ENCODE results near the gene LYPLAL1. TPM values are rescaled to one million over a fixed set of nuclear protein-coding genes. Genes with fewer than 3 reads are reported as not detected.

The LYPLAL1 gene
- total and polyA plus RNA-seq, 2 of the 4 experiments (the other 2 are of a cell fraction): 4.8 to 7.5 TPM

DNA sequence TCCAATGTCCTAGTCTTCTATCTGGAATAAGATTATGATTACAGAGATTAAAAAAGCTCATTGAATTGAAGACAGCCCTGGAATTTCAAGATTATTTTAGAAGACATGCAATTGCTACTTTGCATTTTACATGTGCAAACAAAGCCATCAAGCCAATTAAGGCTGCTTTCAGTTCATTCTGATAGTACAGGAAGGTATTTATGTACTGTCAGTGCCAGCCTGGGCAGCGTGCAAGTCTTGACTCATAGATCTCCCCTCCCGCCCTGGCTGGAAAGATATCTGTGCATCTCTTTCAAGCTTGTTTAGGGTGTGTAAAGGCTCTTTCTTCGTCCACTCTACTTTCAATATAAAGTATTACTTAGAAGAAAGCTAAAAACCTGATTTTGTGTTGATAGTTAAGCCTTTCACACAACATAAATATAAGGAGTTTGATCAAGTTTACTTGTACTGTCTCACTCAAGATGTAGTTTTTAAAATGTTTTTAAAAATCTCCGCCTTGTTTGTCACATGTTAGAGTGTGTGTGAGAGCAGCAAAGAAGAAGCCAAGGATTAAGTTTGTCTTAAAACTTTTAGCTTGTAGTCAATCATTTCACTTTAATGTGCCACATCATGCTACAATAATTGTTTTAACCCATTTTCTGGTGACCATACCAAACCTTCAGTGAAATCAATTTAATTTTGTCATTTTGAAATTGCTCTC, 13.6 kb upstream of the LYPLAL1 start:
- no peak overlapping the region for H3K18ac ChIP-seq (ENCODE audit: low read depth, low read length)
- H3K9me3 ChIP-seq (ENCODE audit: control insufficient read depth, insufficient read depth, low read length): no peaks in the 10 kb centered on the region
- dilution Hi-C loops (cut with HindIII; ENCODE audit: low sequenced_read_pairs, unreplicated experiment) (no loop called here), intact Hi-C loops (cut with micrococcal nuclease) (no loop called here), in situ Hi-C loops (cut with MboI; ENCODE audit: low sequenced_read_pairs) (no loop called here)
- ATAC-seq (ENCODE audit: low read depth) (peak; percentile 35; the same call in 1 of the 2 replicates), DNase-seq (no peak)
- H2AK9ac ChIP-seq (replicated peaks; ENCODE audit: low read depth, low read length, poor library complexity): no peak overlapping the region
- H3K36me3 ChIP-seq (ENCODE audit: control insufficient read depth, insufficient read depth, low read length): no peaks in the 10 kb centered on the region
- no peak for TF ChIP-seq MAFK (IDR thresholded peaks at IDR 0.05; ENCODE audit: low read depth, low read length)
- TF ChIP-seq, protein P1, sequence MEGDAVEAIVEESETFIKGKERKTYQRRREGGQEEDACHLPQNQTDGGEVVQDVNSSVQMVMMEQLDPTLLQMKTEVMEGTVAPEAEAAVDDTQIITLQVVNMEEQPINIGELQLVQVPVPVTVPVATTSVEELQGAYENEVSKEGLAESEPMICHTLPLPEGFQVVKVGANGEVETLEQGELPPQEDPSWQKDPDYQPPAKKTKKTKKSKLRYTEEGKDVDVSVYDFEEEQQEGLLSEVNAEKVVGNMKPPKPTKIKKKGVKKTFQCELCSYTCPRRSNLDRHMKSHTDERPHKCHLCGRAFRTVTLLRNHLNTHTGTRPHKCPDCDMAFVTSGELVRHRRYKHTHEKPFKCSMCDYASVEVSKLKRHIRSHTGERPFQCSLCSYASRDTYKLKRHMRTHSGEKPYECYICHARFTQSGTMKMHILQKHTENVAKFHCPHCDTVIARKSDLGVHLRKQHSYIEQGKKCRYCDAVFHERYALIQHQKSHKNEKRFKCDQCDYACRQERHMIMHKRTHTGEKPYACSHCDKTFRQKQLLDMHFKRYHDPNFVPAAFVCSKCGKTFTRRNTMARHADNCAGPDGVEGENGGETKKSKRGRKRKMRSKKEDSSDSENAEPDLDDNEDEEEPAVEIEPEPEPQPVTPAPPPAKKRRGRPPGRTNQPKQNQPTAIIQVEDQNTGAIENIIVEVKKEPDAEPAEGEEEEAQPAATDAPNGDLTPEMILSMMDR (conservative IDR thresholded peaks at IDR 0.05; ENCODE audit: low read depth, low read length): no peak
- H3K14ac ChIP-seq (replicated peaks; ENCODE audit: low read depth, low read length): no peak overlapping the region
- ChIA-PET POLR2A (ENCODE audit: unreplicated experiment) (no interaction called here), CTCF (interaction anchor here (0.8 to 1.6 kb wide), 2 partner anchors 13 to 315 kb away, joined by 3 to 4 read pairs; partner anchors contain the start of gene LYPLAL1)
- no peak overlapping the region for H3K4ac ChIP-seq (ENCODE audit: low read depth, low read length)
- H3K27me3 ChIP-seq (ENCODE audit: control insufficient read depth, insufficient read depth, low read length): no peaks in the 10 kb centered on the region
- no peak overlapping the region for H2BK5ac ChIP-seq (ENCODE audit: low read depth, low read length, poor library complexity, severe bottlenecking)
- no peak overlapping the region for H2BK120ac ChIP-seq (ENCODE audit: low read depth, low read length)
- H4K20me1 ChIP-seq (ENCODE audit: insufficient read depth, low read length): no peaks in the 10 kb centered on the region
- H4K5ac ChIP-seq (ENCODE audit: low read depth, low read length): no peak overlapping the region
- H2BK20ac ChIP-seq (ENCODE audit: low read depth, low read length): no peak overlapping the region
- no peaks in the 10 kb centered on the region for H3K4me1 ChIP-seq (ENCODE audit: control insufficient read depth, insufficient read depth, low read length)
- H3K4me3 ChIP-seq (ENCODE audit: insufficient read depth, low read depth, low read length): no peak overlapping the region
- no peak overlapping the region for H4K91ac ChIP-seq (ENCODE audit: insufficient read depth, low read depth, low read length)
- H3K4me2 ChIP-seq (ENCODE audit: low read depth, low read length): no peak overlapping the region
- no CpG with 5 or more reads among the region's 4 CpGs for WGBS, 2 experiments (ENCODE audit: extremely low coverage in 2 of 2, insufficient read length in 1 of 2)
- BruUV-seq (replicated peaks): no TSS peak
- H4K8ac ChIP-seq (ENCODE audit: low read depth in 2 of 2, low read length in 2 of 2): no peak overlapping the region
- no peak overlapping the region for H3K23ac ChIP-seq (ENCODE audit: low read depth, low read length)
- no peak overlapping the region for H3K56ac ChIP-seq (ENCODE audit: extremely low read depth, insufficient read depth, low read length)
- H2AFZ ChIP-seq (replicated peaks; ENCODE audit: low read length, poor library complexity): no peak overlapping the region
- H2BK15ac ChIP-seq (ENCODE audit: low read depth, low read length): no peak overlapping the region
- no peaks in the 10 kb centered on the region for H3K9me1 ChIP-seq (ENCODE audit: insufficient read depth, low read length)
- no peak overlapping the region for H3K27ac ChIP-seq (ENCODE audit: insufficient read depth, low read length)
- H3K9ac ChIP-seq (ENCODE audit: low read depth, low read length): no peak overlapping the region
- H3K79me1 ChIP-seq (ENCODE audit: low read depth in 1 of 2, low read length in 2 of 2): no peaks in the 10 kb centered on the region
- no peak overlapping the region for H2AK5ac ChIP-seq (ENCODE audit: low read depth, low read length)

Measured in IMR-90 (cell line).